ENCODE data around the gene OR10G3. TPM values are rescaled to one million over a fixed set of nuclear protein-coding genes. Genes with fewer than 3 reads are reported as not detected.
"Not testable (repeated sequence)": the region's sequence is repeated elsewhere in the genome, so short reads cannot be mapped to it uniquely, and the experiment has no call there.

The OR10G3 gene
- polyA plus RNA-seq, 1 donor from 2014 or later, result not detected

- no peak overlapping the region for H3K27ac ChIP-seq (ENCODE audit: low read length)
- H2AFZ ChIP-seq (ENCODE audit: low read depth, low read length), result no peak overlapping the region
- no peaks in the 10 kb centered on the region for H3F3A ChIP-seq (ENCODE audit: insufficient read depth, low read length, poor library complexity, severe bottlenecking)
- H3K36me3 ChIP-seq (ENCODE audit: insufficient read depth, low read length), result no peaks in the 10 kb centered on the region
- no peak overlapping the region for H3K4me2 ChIP-seq (ENCODE audit: low read length)
- no peak overlapping the region for H3K9ac ChIP-seq (ENCODE audit: low read length)
- H3K9me3 ChIP-seq (ENCODE audit: low read length), result no peaks in the 10 kb centered on the region
- TF ChIP-seq REST (IDR thresholded peaks at IDR 0.05; ENCODE audit: borderline replicate concordance) (no peak), RAD21 (conservative IDR thresholded peaks at IDR 0.05) (no peak), MXI1 (conservative IDR thresholded peaks at IDR 0.05; ENCODE audit: poor library complexity, severe bottlenecking) (no peak), TAF1 (IDR thresholded peaks at IDR 0.05; ENCODE audit: low read depth) (no peak), POLR2AphosphoS5 (IDR thresholded peaks at IDR 0.05) (no peak), CTCF (IDR thresholded peaks at IDR 0.05; ENCODE audit: poor library complexity, severe bottlenecking) (no peak), SMC3 (conservative IDR thresholded peaks at IDR 0.05; ENCODE audit: poor library complexity) (no peak), EZH2 (IDR thresholded peaks at IDR 0.05; ENCODE audit: borderline replicate concordance, insufficient read depth, low read length, poor library complexity, severe bottlenecking) (no peak), EP300 (conservative IDR thresholded peaks at IDR 0.05; ENCODE audit: poor library complexity, severe bottlenecking) (no peak)
- no peaks in the 10 kb centered on the region for H3K27me3 ChIP-seq (ENCODE audit: insufficient read depth, low read depth, low read length)
- no peak overlapping the region for H3K4me3 ChIP-seq (ENCODE audit: low read length)
- H3K9me2 ChIP-seq (ENCODE audit: insufficient read depth, low read length), result no peaks in the 10 kb centered on the region
- H4K20me1 ChIP-seq (ENCODE audit: insufficient read depth), result no peaks in the 10 kb centered on the region
- H3K79me2 ChIP-seq (replicated peaks; ENCODE audit: insufficient read depth, low read length), result no peaks in the 10 kb centered on the region
These were observed 26.6 kb downstream of the OR10G3 start for GRCh38 chr14:21553266-21553665.

- H3K4me2 ChIP-seq (ENCODE audit: low read length); H3K36me3 ChIP-seq (ENCODE audit: insufficient read depth, low read length); H2AFZ ChIP-seq (ENCODE audit: low read depth, low read length); H3K79me2 ChIP-seq (replicated peaks; ENCODE audit: insufficient read depth, low read length); H3F3A ChIP-seq (ENCODE audit: insufficient read depth, low read length, poor library complexity, severe bottlenecking); H3K27me3 ChIP-seq (ENCODE audit: insufficient read depth, low read depth, low read length); H4K20me1 ChIP-seq (ENCODE audit: insufficient read depth); H3K27ac ChIP-seq (ENCODE audit: low read length); H3K9me3 ChIP-seq (ENCODE audit: low read length); H3K9ac ChIP-seq (ENCODE audit: low read length); H3K9me2 ChIP-seq (ENCODE audit: insufficient read depth, low read length); H3K4me3 ChIP-seq (ENCODE audit: low read length): not testable (repeated sequence)
These were observed 35.3 kb downstream of the OR10G3 start for GRCh38 chr14:21544588-21544987.

GRCh38 chr14:21543963-21544362 lies 35.9 kb downstream of the OR10G3 start:
- no peaks in the 10 kb centered on the region for H3K9me3 ChIP-seq (ENCODE audit: low read length)
- no peak for TF ChIP-seq SMC3 (conservative IDR thresholded peaks at IDR 0.05; ENCODE audit: poor library complexity)
- no peak for TF ChIP-seq REST (IDR thresholded peaks at IDR 0.05; ENCODE audit: borderline replicate concordance)
- TF ChIP-seq RAD21 (conservative IDR thresholded peaks at IDR 0.05), result no peak
- no peak for TF ChIP-seq TAF1 (IDR thresholded peaks at IDR 0.05; ENCODE audit: low read depth)
- no peak for TF ChIP-seq EP300 (conservative IDR thresholded peaks at IDR 0.05; ENCODE audit: poor library complexity, severe bottlenecking)
- no peak for TF ChIP-seq MXI1 (conservative IDR thresholded peaks at IDR 0.05; ENCODE audit: poor library complexity, severe bottlenecking)
- no peak for TF ChIP-seq POLR2AphosphoS5 (IDR thresholded peaks at IDR 0.05)
- TF ChIP-seq CTCF (IDR thresholded peaks at IDR 0.05; ENCODE audit: poor library complexity, severe bottlenecking), result no peak
- TF ChIP-seq EZH2 (IDR thresholded peaks at IDR 0.05; ENCODE audit: borderline replicate concordance, insufficient read depth, low read length, poor library complexity, severe bottlenecking), result no peak
- H3K4me3 ChIP-seq (ENCODE audit: low read length), result peak overlapping the region; percentile 29
- peak overlapping the region; percentile 7 for H2AFZ ChIP-seq (ENCODE audit: low read depth, low read length)
- H3K9ac ChIP-seq (ENCODE audit: low read length), result no peak overlapping the region
- no peaks in the 10 kb centered on the region for H3K27me3 ChIP-seq (ENCODE audit: insufficient read depth, low read depth, low read length)
- no peaks in the 10 kb centered on the region for H4K20me1 ChIP-seq (ENCODE audit: insufficient read depth)
- H3K27ac ChIP-seq (ENCODE audit: low read length), result peak overlapping the region; percentile 24
- no peaks in the 10 kb centered on the region for H3K79me2 ChIP-seq (replicated peaks; ENCODE audit: insufficient read depth, low read length)
- no peaks in the 10 kb centered on the region for H3F3A ChIP-seq (ENCODE audit: insufficient read depth, low read length, poor library complexity, severe bottlenecking)
- no peaks in the 10 kb centered on the region for H3K9me2 ChIP-seq (ENCODE audit: insufficient read depth, low read length)
- H3K36me3 ChIP-seq (ENCODE audit: insufficient read depth, low read length), result no peaks in the 10 kb centered on the region
- no peak overlapping the region for H3K4me2 ChIP-seq (ENCODE audit: low read length)

Data from neural cell (in vitro differentiated cells).